HG03135 (cell line): ENCODE measurements around the gene STIM2.
"Not testable (repeated sequence)": the region's sequence is repeated elsewhere in the genome, so short reads cannot be mapped to it uniquely, and the experiment has no call there.

Experiments used
- ATAC-seq: cut with Tn5 transposase; IDR thresholded peaks from one replicate; pipeline ENCODE4 v1.9.1; 2021; ENCODE audit warnings: mild to moderate bottlenecking, moderate library complexity; ENCODE audit not compliant: unreplicated experiment

STIM2 gene

DNA sequence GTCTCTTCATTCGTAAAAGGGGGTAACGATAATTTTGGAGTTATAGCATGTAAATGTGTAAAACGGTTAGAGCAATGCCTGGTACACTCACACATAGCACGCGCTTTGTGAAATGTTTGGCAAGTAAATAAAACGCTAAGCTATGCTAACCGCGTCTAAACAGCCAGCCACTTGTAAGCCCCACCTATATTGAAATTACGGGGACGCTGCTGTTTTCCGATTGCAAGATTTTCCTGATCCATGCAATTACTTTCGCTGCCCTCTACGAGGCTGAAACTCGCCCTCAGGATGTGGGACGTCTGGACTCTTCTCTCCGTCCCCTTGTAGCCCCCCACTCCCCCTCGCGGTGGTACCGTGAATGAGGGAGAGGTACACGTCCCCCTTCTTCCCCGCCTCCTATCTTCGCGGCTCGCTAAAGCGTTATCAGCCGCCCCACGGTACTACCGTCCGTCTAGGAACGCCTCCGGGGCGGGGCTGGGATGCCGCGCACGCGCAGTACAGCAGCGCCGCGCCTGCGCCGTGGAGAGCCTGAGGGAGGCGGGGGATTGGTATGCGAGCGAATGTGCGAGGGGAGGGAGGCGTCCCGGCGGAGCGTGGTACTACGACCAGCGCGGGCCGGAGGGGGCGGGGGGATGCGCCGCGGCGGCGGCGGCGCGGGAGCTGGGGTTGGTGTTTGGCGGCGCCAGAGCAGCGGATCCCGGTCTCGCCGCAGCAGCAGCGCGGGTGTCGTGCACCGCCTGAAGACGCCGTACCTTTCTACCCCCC is at the start of gene STIM2:
Gene STIM2 (plus strand): TSS at position 685 of the 765 bp plus-strand sequence.
- ATAC-seq, result peak; percentile 52

- not testable (repeated sequence) for ATAC-seq
These were observed 49.1 kb upstream of the STIM2 start for GRCh38 chr4:26811571-26811970.

- no peak for ATAC-seq
These were observed 48.5 kb upstream of the STIM2 start for GRCh38 chr4:26812049-26812714.

GRCh38 chr4:26813698-26814097 is 46.9 kb upstream of the STIM2 start:
- ATAC-seq, result no peak

GRCh38 chr4:26815199-26815598 is 45.4 kb upstream of the STIM2 start:
- ATAC-seq, result no peak

DNA sequence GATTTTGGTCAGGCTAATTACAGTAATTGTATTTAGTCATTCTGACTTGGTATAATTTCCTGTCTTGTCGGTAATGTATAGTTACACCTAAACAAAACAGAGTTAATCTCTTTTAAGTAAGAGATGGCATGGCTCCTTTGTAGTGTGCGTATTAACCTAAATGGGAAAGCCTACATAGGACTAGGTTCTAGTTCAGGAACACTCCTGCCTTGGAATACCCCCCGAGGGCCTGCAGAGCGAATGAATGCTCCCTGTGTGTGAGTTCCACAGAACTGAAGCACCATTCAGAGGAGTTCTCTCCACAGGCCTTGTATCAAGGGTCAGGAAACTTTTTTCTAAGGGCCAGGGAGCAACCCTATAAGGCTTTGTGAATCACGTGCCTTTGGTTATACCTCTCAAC is 44.9 kb upstream of the STIM2 start:
- ATAC-seq, result no peak

- no peak for ATAC-seq
These were observed 41.6 kb upstream of the STIM2 start for GRCh38 chr4:26819026-26819425.

- no peak for ATAC-seq
These were observed 41.1 kb upstream of the STIM2 start for GRCh38 chr4:26819478-26820095.

DNA sequence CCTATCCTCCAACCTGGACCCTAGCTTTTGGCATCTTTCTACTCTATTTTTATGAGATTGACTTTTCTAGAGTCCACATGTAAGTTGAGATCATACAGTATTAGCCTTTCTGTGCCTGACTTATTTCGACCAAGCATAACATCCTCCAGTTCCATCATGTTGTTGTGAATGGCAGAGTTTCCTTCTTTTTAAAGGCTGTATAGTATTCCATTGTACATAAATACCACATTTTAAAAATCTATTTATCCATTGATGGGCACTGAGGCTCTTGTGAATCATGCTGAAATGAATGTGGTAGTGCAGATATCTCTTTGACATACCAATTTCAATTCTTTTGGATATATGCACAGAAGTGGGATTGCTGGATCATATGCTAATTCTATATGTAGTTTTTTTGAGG is 40.3 kb upstream of the STIM2 start:
- ATAC-seq, result no peak

- ATAC-seq, result no peak
These were observed 39.6 kb upstream of the STIM2 start for GRCh38 chr4:26821031-26821430.

DNA sequence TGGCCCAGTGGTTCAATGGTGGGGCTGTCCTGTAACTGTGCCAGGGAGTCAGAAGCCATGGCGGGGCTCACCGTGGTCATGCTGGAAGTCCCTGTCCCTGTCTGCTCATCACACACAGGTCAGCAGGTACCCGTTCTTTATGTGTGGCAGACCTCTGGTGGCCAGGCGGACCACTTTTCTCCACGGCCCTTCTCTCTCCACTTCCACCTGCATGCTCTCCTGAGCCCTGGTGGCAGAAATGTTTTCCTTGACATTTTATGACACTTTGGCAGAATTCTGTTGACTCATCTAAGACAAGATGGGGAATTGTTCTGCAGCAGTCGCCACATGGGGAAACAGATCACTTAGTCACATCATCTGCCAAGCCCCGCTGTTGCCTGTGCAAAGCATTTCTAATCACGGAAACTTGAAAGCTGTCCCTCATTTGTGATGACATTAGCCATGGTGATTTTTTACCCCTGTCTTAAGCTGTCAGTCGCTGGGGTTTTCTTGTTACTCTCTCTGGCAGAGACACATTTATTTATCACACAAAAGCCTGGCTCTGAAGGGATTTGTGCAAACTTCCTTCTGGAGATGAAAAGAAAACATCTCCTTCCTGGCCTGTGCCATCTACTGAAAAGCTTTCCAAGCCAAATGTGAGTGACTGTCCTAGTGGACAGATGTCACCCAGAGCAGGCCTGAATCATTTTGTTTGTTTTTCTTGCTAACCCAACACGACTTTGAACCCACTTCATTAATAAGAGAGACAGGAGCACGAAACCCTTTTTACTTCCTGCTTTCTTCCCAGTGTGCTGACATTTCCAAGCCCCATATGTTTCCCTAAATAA is 38.8 kb upstream of the STIM2 start:
- ATAC-seq, result no peak

DNA sequence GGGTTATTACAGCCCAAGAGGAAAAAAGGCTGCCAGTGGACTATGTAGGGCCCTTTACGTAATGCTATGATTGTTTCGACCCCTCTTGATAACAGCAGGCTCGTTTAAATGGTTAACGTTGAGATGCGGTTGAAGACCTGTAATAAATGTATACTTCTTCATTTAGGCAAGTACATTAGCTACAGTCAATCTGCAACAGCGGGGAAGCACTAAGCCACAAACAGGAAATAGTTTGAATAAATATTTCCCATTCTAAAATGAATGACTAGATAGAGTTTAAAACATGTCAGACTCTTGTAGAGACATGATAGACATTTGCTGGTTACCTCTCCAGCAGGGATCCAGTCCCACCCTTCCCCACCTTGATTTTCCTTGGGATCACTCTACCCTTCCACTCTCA is 38.1 kb upstream of the STIM2 start:
- peak; percentile 49 for ATAC-seq

DNA sequence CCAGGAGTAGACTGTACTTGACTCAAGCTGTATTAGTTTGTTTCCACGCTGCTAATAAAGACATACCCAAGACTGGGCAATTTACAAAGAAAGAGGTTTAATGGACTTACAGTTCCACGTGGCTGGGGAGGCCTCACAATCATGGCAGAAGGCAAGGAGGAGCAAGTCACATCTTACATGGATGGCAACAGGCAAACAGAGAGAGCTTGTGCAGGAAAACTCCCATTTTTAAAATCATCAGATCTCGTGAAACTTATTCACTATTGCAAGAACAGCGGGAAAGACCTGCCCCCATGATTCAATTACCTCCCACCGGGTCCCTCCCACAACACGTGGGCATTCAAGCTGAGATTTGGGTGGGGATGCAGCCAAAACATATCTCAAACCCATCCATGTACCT is 37.7 kb upstream of the STIM2 start:
- not testable (repeated sequence) for ATAC-seq

DNA sequence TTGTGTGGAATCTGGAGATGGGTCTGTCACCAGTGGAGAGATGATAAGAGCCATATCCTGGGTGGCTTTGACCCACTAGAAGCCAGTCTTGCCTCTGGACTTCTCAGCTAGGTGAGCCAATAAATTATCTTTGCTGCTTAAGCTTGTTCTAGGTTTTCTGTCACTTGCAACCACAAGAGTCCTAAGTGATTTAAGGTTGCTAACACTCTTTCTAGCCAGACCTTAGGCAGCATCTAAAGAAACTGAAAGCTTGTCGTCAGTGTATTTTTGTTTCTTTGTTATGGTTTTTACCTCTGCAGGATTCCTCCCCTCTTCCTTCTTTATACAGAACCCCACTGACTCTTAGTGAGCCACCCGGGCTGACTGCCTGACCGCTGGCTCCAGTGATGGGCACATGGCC is 37.1 kb upstream of the STIM2 start:
- no peak for ATAC-seq

- ATAC-seq, result no peak
These were observed 36.0 kb upstream of the STIM2 start for GRCh38 chr4:26824667-26825066.

DNA sequence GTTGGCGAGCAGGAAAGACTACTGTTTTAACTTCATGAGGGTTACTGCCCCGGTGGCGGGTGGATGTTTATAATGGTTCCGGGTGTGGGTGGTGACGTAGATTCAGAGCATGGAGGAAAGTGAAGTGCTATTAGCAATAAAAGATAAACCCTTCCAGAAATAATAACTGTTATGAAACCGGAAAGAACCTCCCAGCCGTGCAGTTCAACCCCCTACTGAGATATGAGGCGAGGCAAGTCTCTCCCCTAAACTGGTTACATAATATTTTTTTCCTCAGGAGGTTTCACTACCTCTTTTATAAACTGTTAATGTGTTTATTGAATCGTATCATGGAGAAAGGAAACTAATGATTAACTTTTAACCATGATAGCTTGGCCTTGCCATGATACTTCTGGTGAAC is 33.9 kb upstream of the STIM2 start:
- ATAC-seq, result peak; percentile 90

GRCh38 chr4:26827336-26827735 is 33.3 kb upstream of the STIM2 start:
- not testable (repeated sequence) for ATAC-seq

- no peak for ATAC-seq
These were observed 32.8 kb upstream of the STIM2 start for GRCh38 chr4:26827798-26828197.

GRCh38 chr4:26829018-26829417 is 31.6 kb upstream of the STIM2 start:
- ATAC-seq, result no peak

DNA sequence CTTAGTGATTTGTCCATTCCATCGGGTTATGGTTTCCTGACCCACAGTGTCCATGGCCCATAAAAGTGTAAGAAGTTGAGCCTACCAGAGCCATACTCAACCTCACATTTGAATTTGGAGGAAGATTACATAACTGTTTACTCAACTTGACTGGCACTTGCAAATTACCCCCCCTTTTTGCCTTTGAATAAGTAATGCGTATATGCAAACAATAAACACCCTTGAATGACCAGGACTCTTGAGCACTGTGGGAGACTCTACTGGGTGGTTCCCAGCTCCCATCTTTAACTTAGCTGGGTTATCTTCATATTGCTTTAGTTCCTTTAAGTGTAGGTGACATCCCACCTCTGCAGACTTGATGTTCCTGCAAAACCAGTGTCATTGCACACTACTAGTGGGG is 30.6 kb upstream of the STIM2 start:
- ATAC-seq, result no peak

DNA sequence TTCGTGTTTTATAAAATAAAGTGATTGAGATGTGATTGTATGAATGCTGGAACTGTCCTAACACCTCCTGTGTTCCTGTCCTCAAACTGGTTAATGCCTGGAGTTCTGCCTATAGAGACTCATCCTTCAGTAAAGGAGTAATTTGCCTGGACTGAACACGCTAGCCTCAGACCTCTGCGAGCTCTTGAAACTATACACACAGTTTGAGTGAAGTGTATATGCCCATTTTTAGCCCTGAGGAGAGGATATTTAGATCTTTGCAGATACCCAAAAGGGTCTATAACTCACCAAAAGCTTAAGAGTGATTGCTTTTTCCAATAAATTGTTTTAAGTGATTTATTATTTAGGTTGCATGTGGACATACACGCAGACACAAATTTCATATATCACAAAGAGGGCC is 29.9 kb upstream of the STIM2 start:
- ATAC-seq, result no peak
